HK-2 (cell line): Measurements from ENCODE around the gene SLC29A1.
A peak's percentile ranks its signal among the peaks of the same experiment; 100 is the strongest.
"Not testable (repeated sequence)": the region's sequence is repeated elsewhere in the genome, so short reads cannot be mapped to it uniquely, and the experiment has no call there.

Experiments used
- DNase-seq: peaks from one replicate; pipeline ENCODE4 v3.0.0-alpha.2; 2018; ENCODE audit not compliant: unreplicated experiment

The SLC29A1 gene

GRCh38 chr6:44222486-44223318, 693 bp upstream of the SLC29A1 start:
- DNase-seq, result no peak

GRCh38 chr6:44224029-44224964, 902 bp downstream of the SLC29A1 start:
- DNase-seq, result peak; percentile 60

- DNase-seq, result no peak
These were observed 1.5 kb downstream of the SLC29A1 start for GRCh38 chr6:44224965-44225305.

- no peak for DNase-seq
These were observed 2.4 kb downstream of the SLC29A1 start for GRCh38 chr6:44225579-44226325.

GRCh38 chr6:44226368-44227147, 3.2 kb downstream of the SLC29A1 start:
- no peak for DNase-seq

- no peak for DNase-seq
These were observed 3.9 kb downstream of the SLC29A1 start for GRCh38 chr6:44227148-44227793.

GRCh38 chr6:44228031-44228430, 4.6 kb downstream of the SLC29A1 start:
- DNase-seq, result no peak

- no peak for DNase-seq
These were observed 5.0 kb downstream of the SLC29A1 start for GRCh38 chr6:44228433-44228832.

GRCh38 chr6:44228836-44229235, 5.4 kb downstream of the SLC29A1 start:
- DNase-seq, result no peak

- no peak for DNase-seq
These were observed 6.1 kb downstream of the SLC29A1 start for GRCh38 chr6:44229376-44230033.

- no peak for DNase-seq
These were observed 6.8 kb downstream of the SLC29A1 start for GRCh38 chr6:44230034-44230675.

GRCh38 chr6:44231426-44231825, 8.0 kb downstream of the SLC29A1 start:
- not testable (repeated sequence) for DNase-seq

- no peak for DNase-seq
These were observed 9.5 kb downstream of the SLC29A1 start for GRCh38 chr6:44232676-44233566.

GRCh38 chr6:44233567-44234100, 10.2 kb downstream of the SLC29A1 start:
- DNase-seq, result no peak

- DNase-seq, result peak; percentile 78
These were observed 11.0 kb downstream of the SLC29A1 start for GRCh38 chr6:44234101-44235025.

- DNase-seq, result no peak
These were observed 11.9 kb downstream of the SLC29A1 start for GRCh38 chr6:44235269-44235668.

GRCh38 chr6:44235891-44236516, 12.6 kb downstream of the SLC29A1 start:
- no peak for DNase-seq
